Measurements from ENCODE around the gene UQCR11.

The UQCR11 gene

GRCh38 chr19:1636325-1637236 is 31.3 kb upstream of the UQCR11 start:
- no peak for DNase-seq

DNA sequence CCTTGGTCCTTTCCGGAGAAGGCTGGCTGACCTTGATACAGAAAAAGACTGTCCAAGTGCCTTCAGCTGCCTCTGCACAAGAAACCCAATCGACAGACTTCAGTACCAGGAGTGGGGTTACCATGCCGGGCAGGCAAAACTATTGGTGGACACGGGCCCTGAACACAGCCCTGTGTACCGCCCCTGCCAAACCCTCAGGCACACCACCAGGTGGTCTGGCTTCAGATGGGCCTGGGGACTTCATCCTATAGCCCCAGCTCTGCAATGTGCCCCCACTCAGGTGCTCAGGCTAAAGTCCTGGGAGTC is 29.6 kb upstream of the UQCR11 start:
- no peak for DNase-seq

DNA sequence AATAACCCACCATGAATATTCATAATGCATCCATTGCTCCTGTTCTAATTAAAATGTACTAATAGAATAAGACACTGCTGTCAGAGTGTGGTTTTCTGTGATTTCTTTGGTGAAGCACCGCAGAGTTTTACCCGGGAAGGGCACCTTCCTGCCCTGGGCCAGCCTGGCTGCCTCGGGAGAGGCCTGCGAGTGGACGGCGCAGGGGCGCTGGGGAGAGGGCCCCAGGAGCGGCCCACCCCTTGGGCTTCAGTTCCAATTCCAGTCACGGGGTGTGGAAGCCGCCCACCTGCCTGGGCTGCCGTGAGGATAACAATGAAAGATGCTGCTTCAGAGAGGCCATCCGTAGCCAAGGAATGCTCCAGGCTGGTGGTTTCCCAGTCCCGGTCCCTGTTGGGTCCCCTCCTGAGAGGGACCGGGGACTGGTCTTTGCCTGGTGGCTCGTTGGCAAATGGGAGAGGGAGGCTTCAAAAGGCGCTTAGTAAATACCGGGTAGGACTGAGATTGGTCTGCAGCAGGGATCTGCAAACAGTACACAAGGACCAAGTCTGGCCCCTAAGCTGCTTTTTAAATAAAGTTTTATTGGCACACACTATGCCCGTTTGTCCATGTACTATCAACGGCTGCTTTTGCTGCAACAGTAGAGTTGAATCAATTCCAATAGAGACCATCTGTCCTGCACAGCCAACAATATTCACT is 29.1 kb upstream of the UQCR11 start:
- DNase-seq = no peak

- no peak for DNase-seq
Observed at GRCh38 chr19:1633269-1633826, 28.1 kb upstream of the UQCR11 start.

- no peak for DNase-seq
Observed at GRCh38 chr19:1632462-1633268, 27.4 kb upstream of the UQCR11 start.

DNA sequence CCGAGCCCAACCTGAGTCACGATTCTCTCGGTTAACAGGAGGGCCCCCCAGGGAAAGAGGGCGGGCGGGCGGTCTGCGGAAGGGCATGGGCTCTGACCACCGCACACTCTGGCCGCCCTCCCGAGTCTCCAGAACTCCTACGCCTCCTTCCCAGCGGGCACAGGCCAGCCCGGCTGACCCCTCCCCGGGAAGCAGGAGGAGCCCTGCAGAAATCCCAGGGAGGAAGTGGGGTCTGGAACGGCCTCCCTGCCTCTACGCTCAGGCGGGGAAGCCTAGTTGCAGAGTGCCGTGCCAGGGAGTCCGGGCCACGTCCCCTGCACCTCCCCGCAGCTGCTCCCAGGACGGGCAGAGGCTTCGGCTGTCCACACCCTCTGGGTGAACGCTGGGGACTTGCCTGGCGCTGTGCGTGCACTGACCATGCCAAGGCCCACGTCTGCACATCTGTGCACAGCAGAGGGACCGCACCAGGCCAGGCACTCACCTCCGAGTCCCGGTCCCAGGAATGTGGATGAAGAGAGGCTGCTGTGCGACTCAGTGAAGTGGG is 26.4 kb upstream of the UQCR11 start:
- no peak for DNase-seq

DNA sequence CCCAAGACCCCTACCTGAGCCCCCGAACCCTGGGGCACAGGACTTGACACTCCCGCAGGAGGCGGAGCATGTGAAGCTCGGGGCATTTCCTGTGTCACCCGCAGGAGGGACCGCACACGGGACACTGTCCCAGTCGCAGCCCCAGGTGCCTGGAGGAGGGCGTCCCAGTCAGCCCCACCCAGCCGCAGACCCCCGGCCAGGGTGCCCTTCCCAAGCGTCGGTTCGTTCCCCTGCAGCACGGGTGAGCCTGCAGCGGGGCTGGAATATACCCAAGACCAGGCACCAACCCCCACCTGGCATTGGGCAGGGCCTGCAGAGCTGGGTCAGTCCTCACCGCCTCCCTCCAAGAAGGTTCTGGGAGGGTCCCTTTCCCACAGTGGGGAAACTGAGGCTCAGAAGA is 25.5 kb upstream of the UQCR11 start:
- DNase-seq = no peak

- no peak for DNase-seq
Observed at GRCh38 chr19:1630012-1630411, 24.8 kb upstream of the UQCR11 start.

DNA sequence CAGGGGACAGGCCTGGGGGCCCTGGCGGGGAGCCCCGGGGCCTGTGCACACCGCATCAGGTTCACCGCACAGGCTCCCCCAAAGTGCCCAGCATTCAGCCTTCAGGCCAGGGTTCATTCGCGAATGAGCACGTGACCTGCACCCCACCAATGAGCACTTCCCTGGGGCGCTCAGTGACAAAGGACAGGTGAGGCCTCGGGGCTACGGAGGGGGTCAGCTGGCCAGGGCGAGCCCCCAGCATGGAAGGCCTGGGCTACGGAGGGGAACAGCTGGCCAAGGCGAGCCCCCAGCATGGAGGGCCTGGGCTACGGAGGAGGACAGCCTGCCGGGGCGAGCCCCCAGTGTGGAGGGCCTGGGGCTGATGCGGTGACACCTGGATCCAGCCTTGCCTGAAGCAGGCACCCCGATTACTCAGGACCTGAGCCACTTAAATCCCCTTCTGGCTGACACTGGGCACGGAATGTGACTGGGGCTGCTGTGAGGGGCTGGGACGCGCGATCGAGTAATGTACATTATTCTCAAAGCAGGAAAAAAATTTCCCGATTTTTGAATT is 24.1 kb upstream of the UQCR11 start:
- no peak for DNase-seq

DNA sequence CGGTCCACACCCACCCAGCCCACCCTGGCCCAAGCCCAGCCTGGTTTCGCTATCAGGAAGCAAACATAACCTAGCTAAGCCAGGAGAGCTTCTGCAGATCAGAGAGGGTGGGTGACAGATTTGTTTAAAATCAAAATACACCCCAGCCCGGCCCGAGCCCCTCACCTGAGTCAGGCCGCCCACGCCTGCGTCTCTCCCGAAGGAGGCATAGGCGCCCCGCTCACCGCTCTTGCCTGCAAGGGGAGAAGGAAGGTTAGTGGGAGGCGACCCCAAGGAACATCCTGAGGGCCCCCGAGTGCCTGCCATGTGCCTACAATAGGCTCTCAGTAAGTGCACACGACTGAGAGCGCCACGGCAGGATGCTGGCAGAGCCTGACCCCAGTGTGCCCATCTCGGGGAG is 21.9 kb upstream of the UQCR11 start:
- DNase-seq = no peak

GRCh38 chr19:1626417-1627010 is 21.3 kb upstream of the UQCR11 start:
- DNase-seq = no peak

DNA sequence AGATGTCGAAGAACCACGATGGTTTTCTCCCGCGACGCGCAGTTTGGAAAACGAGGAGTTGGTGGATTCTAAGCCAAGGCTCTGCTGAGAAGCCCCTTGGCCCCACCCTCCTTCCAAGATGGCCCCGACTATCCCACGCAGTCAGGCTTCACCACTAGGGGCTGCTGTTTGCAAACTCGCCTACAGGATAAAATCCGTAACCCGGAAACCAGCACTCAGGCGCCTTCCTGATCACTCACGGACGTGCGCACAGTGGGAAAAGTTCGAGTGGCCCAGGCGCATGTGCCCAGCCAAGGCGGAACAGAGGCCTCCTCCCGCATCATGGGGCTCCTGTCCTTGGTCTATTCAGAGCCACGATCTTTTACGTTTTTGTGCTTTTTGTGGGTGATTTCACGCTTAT is 19.2 kb upstream of the UQCR11 start:
- peak in 26 of 56 donors; percentile 2 to 58 (median 22) for DNase-seq

GRCh38 chr19:1622541-1622940 is 17.3 kb upstream of the UQCR11 start:
- DNase-seq = no peak

DNA sequence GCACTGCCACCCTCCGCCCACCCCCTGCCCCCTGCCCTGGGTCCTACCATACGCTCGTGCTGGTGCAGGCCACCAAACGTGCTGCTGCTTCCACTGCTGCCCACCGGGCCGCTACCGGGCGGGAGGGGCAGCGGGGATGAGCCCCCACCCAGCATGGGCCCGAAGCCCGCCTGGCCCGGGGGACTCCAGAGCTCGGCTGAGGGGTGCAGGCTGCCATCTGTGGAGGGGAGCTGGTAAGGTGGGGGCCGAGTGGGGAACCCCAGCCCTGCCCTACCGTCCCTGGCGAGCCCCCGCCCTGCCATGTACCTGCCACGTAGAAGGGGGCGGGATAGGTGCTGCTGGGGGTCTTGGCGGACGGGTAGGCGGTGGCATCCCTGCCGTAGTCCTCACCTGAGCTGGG is 16.7 kb upstream of the UQCR11 start:
- DNase-seq = no peak

DNA sequence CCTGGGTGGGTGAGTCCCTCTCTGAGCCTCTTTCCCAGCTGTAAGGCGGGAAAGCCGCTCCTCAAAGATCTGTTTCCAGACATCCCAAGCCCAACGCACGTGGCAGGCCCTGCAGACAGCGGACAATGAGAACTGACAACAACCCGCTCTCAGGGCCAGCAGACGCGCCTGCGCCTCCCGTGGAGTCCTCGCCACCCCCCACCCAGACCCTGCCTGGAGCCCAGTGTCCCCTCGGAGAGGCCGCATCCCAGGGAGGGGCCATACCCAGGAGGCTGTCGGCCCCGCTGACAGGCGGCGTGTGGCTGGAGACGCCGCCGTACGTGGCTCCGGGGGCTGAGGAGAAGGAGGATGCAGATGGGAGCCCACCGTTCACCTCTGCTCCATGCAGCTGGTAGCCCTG is 16.3 kb upstream of the UQCR11 start:
- no peak for DNase-seq

- no peak for DNase-seq
Observed at GRCh38 chr19:1621021-1621420, 15.8 kb upstream of the UQCR11 start.

GRCh38 chr19:1620502-1620901 is 15.2 kb upstream of the UQCR11 start:
- DNase-seq = no peak

GRCh38 chr19:1619703-1620102 is 14.4 kb upstream of the UQCR11 start:
- DNase-seq = no peak

DNA sequence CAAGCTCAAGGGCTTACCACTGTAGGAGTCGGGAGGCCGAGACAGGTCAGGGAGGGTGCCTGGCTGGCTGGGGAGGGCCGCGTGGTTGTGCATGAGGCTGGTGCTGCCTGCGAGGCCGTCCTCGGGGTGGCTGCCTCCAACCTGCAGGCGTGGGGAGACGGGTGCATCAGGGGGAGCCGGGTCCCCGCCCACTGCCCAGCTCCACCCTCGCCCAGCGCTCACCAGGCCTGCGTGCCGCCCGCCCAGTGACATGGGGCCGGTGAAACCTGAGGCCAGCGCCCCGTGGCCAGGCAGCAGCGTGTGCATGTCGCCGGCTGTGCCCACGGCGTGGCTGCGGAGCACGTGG is 13.8 kb upstream of the UQCR11 start:
- no peak for DNase-seq

GRCh38 chr19:1618157-1619093 is 13.2 kb upstream of the UQCR11 start:
- DNase-seq = peak in 2 of 56 donors; percentile 7 to 8

Measured in amygdala (tissue), 56 donors.